HEK293T (cell line): ENCODE measurements around the gene OAT.

Source experiments
- CTCF ChIA-PET: fragments of 350-600 bp; formaldehyde crosslinking; extraction: SDS; loops from one replicate; lab custom pipeline; 2021; ENCODE audit warnings: antibody characterized with exemption, inconsistent platforms; lab: Yijun Ruan, JAX
- POLR2A ChIA-PET: fragments of 350-600 bp; formaldehyde crosslinking; extraction: SDS; loops from one replicate; lab custom pipeline; 2020; ENCODE audit warnings: antibody characterized with exemption, inconsistent platforms; lab: Yijun Ruan, JAX
- DNase-seq: peaks from one replicate; pipeline ENCODE4 v3.0.0; 2012; ENCODE audit warnings: mixed read lengths; ENCODE audit errors: extremely low spot score
- ARNT ChIP-seq: fragments of 450-650 bp; IDR thresholded peaks from 2 replicates; pipeline ENCODE4 v1.6.1; 2017; ENCODE audit warnings: mild to moderate bottlenecking
- BHLHE40 ChIP-seq: fragments of 450-650 bp; IDR thresholded peaks from 2 replicates; pipeline ENCODE4 v1.6.1; 2016; ENCODE audit warnings: mild to moderate bottlenecking, moderate library complexity, borderline replicate concordance
- CTBP1 ChIP-seq: fragments of 450-650 bp; IDR thresholded peaks from 2 replicates; pipeline ENCODE4 v1.6.1; 2016; ENCODE audit warnings: borderline replicate concordance
- ELF4 ChIP-seq: fragments of 450-650 bp; IDR thresholded peaks from 2 replicates; pipeline ENCODE4 v1.6.1; 2017; ENCODE audit warnings: antibody characterized with exemption
- FOXA1 ChIP-seq: fragments of 450-650 bp; IDR thresholded peaks from 2 replicates; pipeline ENCODE4 v1.6.1; 2016; ENCODE audit warnings: mild to moderate bottlenecking
- FOXK2 ChIP-seq: fragments of 450-650 bp; IDR thresholded peaks from 2 replicates; pipeline ENCODE4 v1.6.1; 2016; ENCODE audit warnings: mild to moderate bottlenecking
- FOXM1 ChIP-seq: fragments of 450-650 bp; IDR thresholded peaks from 2 replicates; pipeline ENCODE4 v1.6.1; 2017; ENCODE audit warnings: mild to moderate bottlenecking, borderline replicate concordance
- HDGF ChIP-seq: fragments of 450-650 bp; IDR thresholded peaks from 2 replicates; pipeline ENCODE4 v1.6.1; 2017; ENCODE audit warnings: antibody characterized with exemption, borderline replicate concordance
- L3MBTL2 ChIP-seq: fragments of 450-650 bp; conservative IDR thresholded peaks from 2 replicates; pipeline ENCODE4 v1.6.1; 2016; ENCODE audit warnings: mild to moderate bottlenecking
- LEF1 ChIP-seq: fragments of 450-650 bp; IDR thresholded peaks from 2 replicates; pipeline ENCODE4 v1.6.1; 2017; ENCODE audit warnings: mild to moderate bottlenecking, borderline replicate concordance
- NFRKB ChIP-seq: fragments of 450-650 bp; IDR thresholded peaks from 2 replicates; pipeline ENCODE4 v1.6.1; 2016; ENCODE audit warnings: mild to moderate bottlenecking, moderate library complexity
- PKNOX1 ChIP-seq: fragments of 450-650 bp; IDR thresholded peaks from 2 replicates; pipeline ENCODE4 v1.6.1; 2016
- SP1 ChIP-seq: fragments of 450-650 bp; IDR thresholded peaks from 2 replicates; pipeline ENCODE4 v1.6.1; 2017
- SUZ12 ChIP-seq: fragments of 450-650 bp; IDR thresholded peaks from 2 replicates; pipeline ENCODE4 v1.6.1; 2016; ENCODE audit warnings: mild to moderate bottlenecking
- TARDBP ChIP-seq: fragments of 450-650 bp; IDR thresholded peaks from 2 replicates; pipeline ENCODE4 v1.6.1; 2016
- ZNF384 ChIP-seq: fragments of 450-650 bp; IDR thresholded peaks from 2 replicates; pipeline ENCODE4 v1.6.1; 2016

OAT gene

DNA sequence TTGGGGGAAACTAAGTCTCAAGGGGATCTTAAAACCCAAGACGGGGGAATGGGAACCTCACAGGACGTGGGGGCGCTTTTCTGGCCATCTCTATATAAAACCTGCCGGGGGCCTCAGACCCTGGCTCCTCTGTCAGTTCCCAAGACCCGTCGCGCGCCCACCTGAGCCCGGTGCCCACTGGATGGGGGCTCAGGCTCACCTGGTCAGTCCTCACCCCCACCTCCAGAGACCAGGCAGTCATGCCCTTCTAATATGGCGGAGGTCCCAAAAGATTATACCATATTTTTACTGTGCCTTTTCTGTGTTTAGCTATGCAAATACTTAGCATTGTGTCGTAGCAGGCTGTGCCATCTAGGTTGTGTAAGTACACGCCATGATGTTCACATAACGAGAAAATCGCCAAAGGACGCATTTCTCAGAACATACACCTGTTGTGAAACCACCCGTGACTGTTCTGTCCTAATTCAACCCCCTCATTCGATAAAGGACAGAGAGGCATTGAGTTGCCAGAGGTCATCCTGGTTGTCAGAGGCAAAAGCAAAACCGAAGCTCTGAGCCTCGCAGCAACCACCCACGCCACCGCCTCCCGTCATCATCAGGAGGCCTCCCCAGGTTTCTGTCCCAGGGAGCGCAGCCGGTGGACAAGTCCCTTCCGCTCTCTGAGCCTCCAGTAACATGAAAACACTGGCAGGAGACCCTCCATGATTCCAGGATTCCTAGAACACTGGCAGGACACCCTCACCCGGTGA, 28.9 kb downstream of the OAT start:
- TF ChIP-seq FOXA1 (no peak), SP1 (no peak), ZNF384 (no peak), SUZ12 (no peak), NFRKB (no peak), FOXM1 (no peak), HDGF (no peak), CTBP1 (no peak), BHLHE40 (no peak), LEF1 (no peak), FOXK2 (no peak), PKNOX1 (no peak), L3MBTL2 (no peak)
- ChIA-PET CTCF (interaction anchor here (0.6 to 3.9 kb wide), 12 partner anchors 9 to 394 kb away, joined by 3 to 59 read pairs (median 4); no protein-coding TSS in a partner anchor), POLR2A (interaction anchor here (0.9 kb wide), 1 partner anchor 11 kb away, joined by 3 read pairs; no protein-coding TSS in a partner anchor)
- DNase-seq = no peak

DNA sequence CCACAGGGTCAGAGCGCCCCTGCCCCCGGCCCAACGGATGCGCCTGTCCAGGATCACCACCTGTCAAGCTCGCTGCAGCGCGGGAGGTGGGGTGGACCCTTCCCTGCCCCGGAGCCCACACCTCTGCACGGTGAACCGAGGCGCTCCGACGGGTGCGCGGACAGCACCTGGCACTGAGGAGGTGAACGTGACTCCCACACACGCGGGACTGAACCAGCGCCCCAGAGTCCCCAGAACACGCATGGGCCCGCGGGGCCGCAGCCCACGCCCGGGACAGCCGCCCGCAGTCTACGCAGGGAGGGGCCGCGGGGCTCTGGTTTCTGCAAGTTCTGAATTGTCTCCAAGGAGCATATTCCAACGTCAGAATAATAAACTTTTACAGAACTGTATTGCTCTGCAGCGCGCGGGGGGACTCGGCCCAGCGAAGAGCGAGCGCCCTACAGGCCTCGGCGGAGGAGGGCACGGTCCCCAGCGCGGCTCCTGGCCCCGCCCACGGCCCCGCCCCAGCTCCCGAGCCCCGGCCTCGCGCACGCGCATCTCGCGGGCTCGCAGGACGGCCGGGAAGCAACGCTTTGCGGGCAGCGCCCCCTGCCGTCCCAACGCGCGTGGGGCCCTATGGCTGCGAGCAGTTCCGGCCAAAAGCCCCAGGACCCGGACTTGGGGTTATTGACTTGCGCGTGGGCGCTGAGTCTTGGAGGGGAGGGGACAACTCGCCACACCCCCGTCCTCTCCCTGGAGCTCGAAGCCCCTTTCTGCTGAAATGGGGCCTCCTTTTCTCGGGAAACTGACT, 29.7 kb downstream of the OAT start:
- POLR2A ChIA-PET = interaction anchor here (0.7 to 1.1 kb wide), 4 partner anchors 9 to 395 kb away, joined by 3 to 4 read pairs (median 3); no protein-coding TSS in a partner anchor
- peak; percentile 100 for DNase-seq
- CTCF ChIA-PET = interaction anchor here (0.6 to 3.9 kb wide), 18 partner anchors 9 to 527 kb away, joined by 3 to 59 read pairs (median 4); no protein-coding TSS in a partner anchor

DNA sequence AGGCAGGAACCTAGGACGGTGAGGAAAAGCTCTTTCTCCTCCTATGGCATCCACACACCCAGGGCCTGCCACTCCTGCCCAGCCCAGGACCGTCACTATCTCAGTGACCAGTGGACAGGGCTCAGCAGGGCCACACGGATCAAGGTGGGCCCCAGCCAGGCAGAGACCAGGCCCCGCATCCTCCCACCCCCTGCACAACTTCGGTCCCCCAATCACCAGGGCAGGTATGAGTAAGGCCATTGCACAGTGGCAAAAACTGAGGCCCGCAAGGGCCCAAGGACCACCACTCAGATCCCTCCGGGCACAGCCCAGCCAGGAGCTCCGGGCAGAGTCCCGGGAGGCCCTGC, 30.3 kb downstream of the OAT start:
- TF ChIP-seq HDGF (no peak), FOXK2 (no peak), SUZ12 (no peak), NFRKB (no peak), BHLHE40 (no peak), L3MBTL2 (no peak), TARDBP (no peak), PKNOX1 (no peak), FOXM1 (no peak), CTBP1 (no peak), FOXA1 (no peak), ARNT (no peak), LEF1 (no peak), SP1 (no peak), ELF4 (no peak), ZNF384 (no peak)
- POLR2A ChIA-PET = interaction anchor here (0.7 to 1.1 kb wide), 3 partner anchors 8 to 394 kb away, joined by 3 to 4 read pairs (median 3); no protein-coding TSS in a partner anchor
- CTCF ChIA-PET = interaction anchor here (0.5 to 3.9 kb wide), 4 partner anchors 8 to 526 kb away, joined by 3 to 59 read pairs (median 6); partner anchors contain the start of gene NKX1-2
- no peak for DNase-seq

More for the DNA sequence above, 29.7 kb downstream of the OAT start:
- TF ChIP-seq LEF1 (no peak), ARNT (no peak; the same call in 1 of the 2 replicates), HDGF (no peak), FOXK2 (no peak)

DNA sequence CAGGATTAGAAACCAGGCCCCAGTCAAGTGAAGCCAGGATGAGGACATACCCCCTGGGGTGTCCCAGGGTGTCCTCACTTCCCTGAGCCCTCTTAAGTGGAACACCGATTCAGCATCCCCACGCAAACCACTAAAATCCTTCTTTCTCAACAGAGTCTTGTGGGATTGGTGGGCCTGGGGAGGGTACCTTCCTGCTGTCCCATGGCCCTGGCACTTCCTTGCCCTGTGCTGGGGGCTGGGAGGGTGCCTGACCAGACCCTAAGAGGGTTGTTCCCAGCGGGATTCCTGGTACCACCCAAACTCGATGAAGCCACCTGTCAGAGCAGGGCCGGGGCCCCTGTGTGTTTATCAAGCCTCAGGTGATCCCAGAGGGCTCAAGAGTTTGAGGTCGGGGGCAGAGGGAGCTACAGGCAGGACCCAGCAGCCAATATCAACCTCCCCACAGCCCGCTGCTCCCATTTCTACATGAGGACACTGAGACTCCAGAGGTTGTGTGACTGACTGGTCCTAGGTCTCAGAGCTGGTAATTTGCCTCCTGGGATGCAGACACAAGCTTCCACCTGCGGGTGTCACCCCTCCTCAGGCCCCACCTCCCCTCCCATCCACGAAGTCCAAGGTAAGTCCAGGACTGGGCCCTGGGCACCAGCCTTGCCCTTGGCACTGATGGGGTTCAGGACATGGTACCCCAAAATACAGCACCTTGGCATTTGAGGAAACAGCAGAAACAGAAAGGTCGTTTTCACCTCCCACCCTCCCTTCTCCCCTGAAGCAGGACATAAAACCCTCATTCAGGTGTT, 31.4 kb downstream of the OAT start:
- TF ChIP-seq NFRKB (no peak), LEF1 (no peak), CTBP1 (no peak), FOXA1 (no peak), BHLHE40 (no peak), L3MBTL2 (no peak), PKNOX1 (no peak), SP1 (no peak), FOXK2 (no peak), ELF4 (no peak), SUZ12 (no peak), FOXM1 (no peak), HDGF (no peak), ARNT (no peak), TARDBP (no peak), ZNF384 (no peak)
- DNase-seq = no peak
- POLR2A ChIA-PET = no interaction called here
- CTCF ChIA-PET = interaction anchor here (0.6 to 3.9 kb wide), 2 partner anchors 19 to 392 kb away, joined by 3 to 59 read pairs; no protein-coding TSS in a partner anchor
